GM23338 (cell line): ENCODE measurements around the gene PTPN6. TPM values are rescaled to one million over a fixed set of nuclear protein-coding genes. Genes with fewer than 3 reads are reported as not detected.

Experiments
- ATAC-seq: fragments of 200-7000 bp; cut with Tn5 transposase; 3 replicates; pipeline ENCODE4 v1.9.1; 2020
- DNase-seq: peaks from one replicate; pipeline ENCODE4 v3.0.0-alpha.2; 2015; ENCODE audit warnings: low spot score
- H2AFZ ChIP-seq: fragments of 200-600 bp; sonication (generic); 2 replicates; pipeline ENCODE4 v1.8.0; 2016; ENCODE audit warnings: antibody characterized with exemption, mild to moderate bottlenecking, moderate library complexity
- H3F3A ChIP-seq: fragments of 200-600 bp; sonication (generic); replicated peaks from 2 replicates; pipeline ENCODE4 v1.8.0; 2017; ENCODE audit warnings: antibody characterized with exemption, mixed run types, low read depth
- H3K27ac ChIP-seq: fragments of 200-600 bp; sonication (generic); 2 replicates; pipeline ENCODE4 v1.6.1; 2016; ENCODE audit warnings: low read depth
- H3K27me3 ChIP-seq: fragments of 200-600 bp; sonication (generic); 2 replicates; pipeline ENCODE4 v1.8.0; 2016; ENCODE audit warnings: mild to moderate bottlenecking, mixed run types, moderate library complexity; ENCODE audit not compliant: insufficient read depth
- H3K36me3 ChIP-seq: fragments of 200-600 bp; sonication (generic); 2 replicates; pipeline ENCODE4 v1.8.0; 2016; ENCODE audit warnings: mild to moderate bottlenecking; ENCODE audit not compliant: insufficient read depth
- H3K4me1 ChIP-seq: fragments of 200-600 bp; sonication (generic); 2 replicates; pipeline ENCODE4 v1.8.0; 2016; ENCODE audit warnings: mild to moderate bottlenecking, moderate library complexity; ENCODE audit not compliant: insufficient read depth
- H3K4me2 ChIP-seq: fragments of 200-600 bp; sonication (generic); 2 replicates; pipeline ENCODE4 v1.7.1; 2017; ENCODE audit warnings: mixed run types
- H3K4me3 ChIP-seq: fragments of 200-600 bp; sonication (generic); 2 replicates; pipeline ENCODE4 v1.6.1; 2016; ENCODE audit warnings: mixed run types
- H3K79me2 ChIP-seq: fragments of 200-600 bp; sonication (generic); replicated peaks from 2 replicates; pipeline ENCODE4 v1.8.0; 2017; ENCODE audit warnings: mild to moderate bottlenecking; ENCODE audit not compliant: insufficient read depth
- H3K9me2 ChIP-seq: fragments of 200-600 bp; sonication (generic); 2 replicates; pipeline ENCODE4 v1.8.0; 2017; ENCODE audit not compliant: insufficient read depth
- H4K20me1 ChIP-seq: fragments of 200-600 bp; sonication (generic); replicated peaks from 2 replicates; pipeline ENCODE4 v1.8.0; 2017; ENCODE audit warnings: mild to moderate bottlenecking; ENCODE audit not compliant: insufficient read depth
- H3K27ac Mint-ChIP-seq: 2 replicates; pipeline ENCODE4 v1.8.0; 2020; ENCODE audit warnings: inconsistent platforms, mild to moderate bottlenecking, moderate library complexity, mixed read lengths
- H3K27me3 Mint-ChIP-seq: 3 replicates; pipeline ENCODE4 v1.8.0; 2022; ENCODE audit warnings: low read depth, mild to moderate bottlenecking, moderate library complexity, mixed read lengths, inconsistent platforms; ENCODE audit not compliant: insufficient read depth, poor library complexity
- H3K36me3 Mint-ChIP-seq: 3 replicates; pipeline ENCODE4 v1.8.0; 2021; ENCODE audit warnings: low read depth, mild to moderate bottlenecking, inconsistent platforms, moderate library complexity, mixed read lengths
- H3K4me1 Mint-ChIP-seq: 3 replicates; pipeline ENCODE4 v1.8.0; 2020; ENCODE audit warnings: mild to moderate bottlenecking, inconsistent platforms, mixed read lengths
- H3K4me3 Mint-ChIP-seq: 3 replicates; pipeline ENCODE4 v1.8.0; 2021; ENCODE audit warnings: moderate library complexity, mild to moderate bottlenecking, inconsistent platforms, mixed read lengths
- H3K9me3 Mint-ChIP-seq: 3 replicates; pipeline ENCODE4 v1.8.0; 2020; ENCODE audit warnings: moderate library complexity, mild to moderate bottlenecking, inconsistent platforms, mixed read lengths
- CREB1 ChIP-seq: fragments of 250-450 bp; sonication (Bioruptor Pico); IDR thresholded peaks from 2 replicates; pipeline ENCODE4 v1.5.0; 2020; ENCODE audit warnings: low read depth, mild to moderate bottlenecking, moderate library complexity
- JUNB ChIP-seq: IDR thresholded peaks from one replicate; pipeline ENCODE4 v1.6.1; 2016; ENCODE audit warnings: antibody characterized with exemption; ENCODE audit not compliant: unreplicated experiment
- NANOG ChIP-seq: IDR thresholded peaks from 2 replicates; pipeline ENCODE4 v1.6.1; 2016; ENCODE audit warnings: antibody characterized with exemption, borderline replicate concordance
- POLR2AphosphoS5 ChIP-seq: IDR thresholded peaks from 2 replicates; pipeline ENCODE4 v1.6.1; 2016; ENCODE audit warnings: antibody characterized with exemption, low read depth
- REST ChIP-seq: IDR thresholded peaks from one replicate; pipeline ENCODE4 v1.6.1; 2018; ENCODE audit warnings: antibody characterized with exemption; ENCODE audit not compliant: unreplicated experiment
- STAT1 ChIP-seq: IDR thresholded peaks from one replicate; pipeline ENCODE4 v1.6.1; 2016; ENCODE audit warnings: antibody characterized with exemption; ENCODE audit not compliant: unreplicated experiment
- ZNF114 ChIP-seq: fragments of 250-450 bp; sonication (Bioruptor Pico); IDR thresholded peaks from 2 replicates; pipeline ENCODE4 v1.5.0; 2020; ENCODE audit warnings: mild to moderate bottlenecking, moderate library complexity
- ZNF462 ChIP-seq: fragments of 250-450 bp; sonication (Bioruptor Pico); IDR thresholded peaks from 2 replicates; pipeline ENCODE4 v1.5.0; 2020; ENCODE audit warnings: mild to moderate bottlenecking, moderate library complexity
- polyA plus RNA-seq: library from polyadenylated mRNA; unstranded; fragments of >200 nt; fragmentation: Nextera tagmentation; extraction: Ambion mirVana; gene quantifications from 2 replicates; pipeline ENCODE4 v1.2.1, GENCODE V29; 2016
- total RNA-seq: library from RNA; depleted of rRNA; stranded (reverse); fragments of >200 nt; shearing (Covaris generic); gene quantifications from 2 replicates; pipeline ENCODE4 v1.2.3, GENCODE V29; 2014
- TF ChIP-seq, protein P1 (sequence below), 2 experiments: fragments of 200-600 bp in 1 of 2; sonication (generic) in 1 of 2; conservative IDR thresholded peaks; 2 replicates each; pipeline versions ENCODE4 v1.5.1 to v1.6.1; 2016 to 2017; ENCODE audit warnings: antibody characterized with exemption in 2 of 2, low read depth in 2 of 2, mild to moderate bottlenecking in 2 of 2, moderate library complexity in 1 of 2
- TF ChIP-seq, protein P2 (sequence below): IDR thresholded peaks from 2 replicates; pipeline ENCODE4 v1.6.1; 2016; ENCODE audit warnings: antibody characterized with exemption

PTPN6 gene
- total and polyA plus RNA-seq, 2 experiments from 2014 or later = 25.3 to 35.4 TPM

DNA sequence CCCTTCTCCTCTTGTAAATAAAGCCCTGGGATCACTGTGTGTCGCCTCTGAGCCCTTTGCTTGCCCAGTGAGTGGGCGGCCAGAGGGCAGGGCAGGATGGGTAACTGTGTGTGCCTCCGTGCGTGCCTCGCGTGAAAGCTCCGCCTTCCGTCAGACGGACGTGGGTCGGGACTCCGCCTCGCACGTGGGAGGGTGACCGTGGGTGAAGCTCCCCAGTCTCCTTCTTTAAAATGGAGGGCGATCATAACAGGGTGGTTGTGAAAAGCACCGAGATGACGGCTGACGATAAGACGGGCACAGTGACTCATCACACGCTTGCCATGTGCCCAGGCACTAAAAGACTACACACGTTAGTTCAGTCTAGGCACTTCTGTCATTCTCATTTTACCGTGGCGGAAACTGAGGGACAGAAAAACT, 10.1 kb downstream of the PTPN6 start:
- Histone ChIP-seq H3K4me3 (peak overlapping the region; percentile 95), H3K36me3 (peaks cover 11% of the 10 kb centered on the region), H3K27ac (peak overlapping the region; percentile 91), H3K79me2 (peaks cover 17% of the 10 kb centered on the region), H2AFZ (no peak overlapping the region), H3K4me2 (peak overlapping the region; percentile 98), H3K27me3 (no peaks in the 10 kb centered on the region), H4K20me1 (peaks cover 2% of the 10 kb centered on the region; the same call in 1 of the 2 replicates), H3F3A (peaks cover 34% of the 10 kb centered on the region), H3K9me2 (no peaks in the 10 kb centered on the region), H3K4me1 (peaks cover 38% of the 10 kb centered on the region)
- TF ChIP-seq, protein P1, sequence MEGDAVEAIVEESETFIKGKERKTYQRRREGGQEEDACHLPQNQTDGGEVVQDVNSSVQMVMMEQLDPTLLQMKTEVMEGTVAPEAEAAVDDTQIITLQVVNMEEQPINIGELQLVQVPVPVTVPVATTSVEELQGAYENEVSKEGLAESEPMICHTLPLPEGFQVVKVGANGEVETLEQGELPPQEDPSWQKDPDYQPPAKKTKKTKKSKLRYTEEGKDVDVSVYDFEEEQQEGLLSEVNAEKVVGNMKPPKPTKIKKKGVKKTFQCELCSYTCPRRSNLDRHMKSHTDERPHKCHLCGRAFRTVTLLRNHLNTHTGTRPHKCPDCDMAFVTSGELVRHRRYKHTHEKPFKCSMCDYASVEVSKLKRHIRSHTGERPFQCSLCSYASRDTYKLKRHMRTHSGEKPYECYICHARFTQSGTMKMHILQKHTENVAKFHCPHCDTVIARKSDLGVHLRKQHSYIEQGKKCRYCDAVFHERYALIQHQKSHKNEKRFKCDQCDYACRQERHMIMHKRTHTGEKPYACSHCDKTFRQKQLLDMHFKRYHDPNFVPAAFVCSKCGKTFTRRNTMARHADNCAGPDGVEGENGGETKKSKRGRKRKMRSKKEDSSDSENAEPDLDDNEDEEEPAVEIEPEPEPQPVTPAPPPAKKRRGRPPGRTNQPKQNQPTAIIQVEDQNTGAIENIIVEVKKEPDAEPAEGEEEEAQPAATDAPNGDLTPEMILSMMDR (conservative IDR thresholded peaks at IDR 0.05; ENCODE audit: low read depth in 2 of 2) = no peak
- TF ChIP-seq ZNF462 (CRISPR knock-in tag) (no peak), ZNF114 (CRISPR knock-in tag) (no peak), STAT1 (no peak), REST (no peak), CREB1 (no peak), POLR2AphosphoS5 (no peak), NANOG (no peak), JUNB (no peak)
- TF ChIP-seq, protein P2, sequence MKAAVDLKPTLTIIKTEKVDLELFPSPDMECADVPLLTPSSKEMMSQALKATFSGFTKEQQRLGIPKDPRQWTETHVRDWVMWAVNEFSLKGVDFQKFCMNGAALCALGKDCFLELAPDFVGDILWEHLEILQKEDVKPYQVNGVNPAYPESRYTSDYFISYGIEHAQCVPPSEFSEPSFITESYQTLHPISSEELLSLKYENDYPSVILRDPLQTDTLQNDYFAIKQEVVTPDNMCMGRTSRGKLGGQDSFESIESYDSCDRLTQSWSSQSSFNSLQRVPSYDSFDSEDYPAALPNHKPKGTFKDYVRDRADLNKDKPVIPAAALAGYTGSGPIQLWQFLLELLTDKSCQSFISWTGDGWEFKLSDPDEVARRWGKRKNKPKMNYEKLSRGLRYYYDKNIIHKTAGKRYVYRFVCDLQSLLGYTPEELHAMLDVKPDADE = no peak
- DNase-seq (no peak), ATAC-seq (peak; percentile 6)
- Mint-ChIP-seq H3K4me3 (peak overlapping the region; percentile 86), H3K36me3 (peaks cover 24% of the 10 kb centered on the region), H3K27me3 (peaks cover 25% of the 10 kb centered on the region), H3K4me1 (peaks cover 49% of the 10 kb centered on the region), H3K9me3 (no peaks in the 10 kb centered on the region), H3K27ac (peak overlapping the region; percentile 98)
